Measurements from ENCODE around the gene TPPP3.
"Not testable (repeated sequence)": the region's sequence is repeated elsewhere in the genome, so short reads cannot be mapped to it uniquely, and the experiment has no call there.

DNA sequence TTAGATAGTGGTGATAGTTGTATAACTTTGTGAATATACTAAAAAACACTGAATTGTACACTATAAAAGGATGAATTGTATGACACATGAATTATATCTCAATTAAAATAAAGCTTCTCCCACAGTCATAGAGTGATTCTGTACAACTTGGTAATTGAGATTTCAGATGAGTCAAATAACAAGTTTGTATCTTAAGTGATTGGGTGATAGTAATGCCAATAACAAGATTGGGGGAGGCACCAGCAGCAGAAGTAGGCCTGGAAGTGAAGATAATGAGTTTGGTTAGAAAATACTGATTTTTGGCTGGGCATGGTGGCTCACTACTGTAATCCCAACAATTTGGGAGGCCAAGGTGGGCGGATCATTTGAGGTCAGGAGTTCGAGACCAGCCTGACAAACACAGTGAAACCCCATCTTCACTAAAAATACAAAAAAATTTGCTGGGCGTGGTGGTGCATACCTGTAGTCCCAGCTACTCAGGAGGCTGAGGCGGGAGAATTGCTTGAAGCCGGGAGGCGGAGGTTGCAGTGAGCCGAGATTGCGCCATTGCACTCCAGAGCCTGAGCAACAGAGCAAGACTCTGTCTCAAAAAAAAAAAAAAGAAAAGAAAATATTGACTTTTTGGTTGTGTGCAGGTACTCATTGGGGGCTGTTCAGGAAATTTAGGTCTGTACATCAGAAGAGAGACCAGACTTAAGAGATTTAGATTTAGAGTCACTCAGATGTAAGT, 33.6 kb downstream of the TPPP3 start:
- TF ChIP-seq, protein P1, sequence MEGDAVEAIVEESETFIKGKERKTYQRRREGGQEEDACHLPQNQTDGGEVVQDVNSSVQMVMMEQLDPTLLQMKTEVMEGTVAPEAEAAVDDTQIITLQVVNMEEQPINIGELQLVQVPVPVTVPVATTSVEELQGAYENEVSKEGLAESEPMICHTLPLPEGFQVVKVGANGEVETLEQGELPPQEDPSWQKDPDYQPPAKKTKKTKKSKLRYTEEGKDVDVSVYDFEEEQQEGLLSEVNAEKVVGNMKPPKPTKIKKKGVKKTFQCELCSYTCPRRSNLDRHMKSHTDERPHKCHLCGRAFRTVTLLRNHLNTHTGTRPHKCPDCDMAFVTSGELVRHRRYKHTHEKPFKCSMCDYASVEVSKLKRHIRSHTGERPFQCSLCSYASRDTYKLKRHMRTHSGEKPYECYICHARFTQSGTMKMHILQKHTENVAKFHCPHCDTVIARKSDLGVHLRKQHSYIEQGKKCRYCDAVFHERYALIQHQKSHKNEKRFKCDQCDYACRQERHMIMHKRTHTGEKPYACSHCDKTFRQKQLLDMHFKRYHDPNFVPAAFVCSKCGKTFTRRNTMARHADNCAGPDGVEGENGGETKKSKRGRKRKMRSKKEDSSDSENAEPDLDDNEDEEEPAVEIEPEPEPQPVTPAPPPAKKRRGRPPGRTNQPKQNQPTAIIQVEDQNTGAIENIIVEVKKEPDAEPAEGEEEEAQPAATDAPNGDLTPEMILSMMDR (IDR thresholded peaks at IDR 0.05) = not testable (repeated sequence)
- TF ChIP-seq POLR2A (IDR thresholded peaks at IDR 0.05) = not testable (repeated sequence)
